ENCODE measurements around the gene DSCAML1. TPM values are rescaled to one million over a fixed set of nuclear protein-coding genes. Genes with fewer than 3 reads are reported as not detected.

The DSCAML1 gene
- total and polyA plus RNA-seq, 7 experiments from 2014 or later = 0.17 to 1.3 (median 0.60) TPM; not detected in 2

DNA sequence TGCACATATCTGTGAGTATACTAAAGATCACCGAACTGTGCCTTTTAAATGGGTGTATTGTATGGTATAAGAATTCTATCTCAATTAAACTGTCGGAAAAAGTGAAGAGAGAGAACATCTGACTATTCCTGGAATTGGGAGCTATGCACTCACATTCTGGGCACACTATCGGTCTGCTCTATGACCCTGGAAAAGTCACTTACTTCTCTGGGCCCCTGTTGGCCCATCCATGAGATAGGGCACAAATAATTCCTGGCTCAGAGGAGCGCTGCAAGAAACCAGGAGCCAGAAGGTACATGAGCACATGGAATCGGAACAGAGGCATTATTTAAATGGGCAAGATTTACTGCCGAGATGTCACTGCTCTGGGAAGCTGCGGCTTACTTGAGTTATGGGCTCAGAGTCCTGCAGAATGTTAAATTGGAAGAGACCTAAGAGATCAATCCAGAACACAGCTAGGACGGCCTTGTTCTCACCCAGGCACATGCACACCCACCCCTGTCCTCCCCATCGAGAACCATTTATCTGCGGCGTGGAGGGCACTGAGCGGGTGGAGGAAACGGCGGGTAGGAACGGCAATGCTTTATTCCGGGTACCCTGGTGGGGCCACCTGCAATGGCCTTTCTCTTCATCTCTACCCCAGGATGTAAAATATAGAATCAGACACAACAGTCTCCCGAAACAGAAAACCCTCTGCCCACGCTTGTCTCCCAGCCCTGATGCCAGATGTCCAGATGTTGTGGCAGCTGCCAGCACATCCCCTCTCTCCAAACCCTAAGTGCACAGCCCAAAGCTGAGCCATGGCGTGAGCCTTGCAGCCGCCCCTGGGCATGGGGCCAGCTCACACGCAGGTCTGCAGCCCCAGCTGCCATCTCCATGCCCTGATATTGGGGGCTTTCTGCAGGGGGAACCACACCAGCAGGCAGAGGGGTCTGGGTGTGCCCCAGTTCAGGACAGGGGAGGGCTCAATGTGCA lies 142.4 kb downstream of the DSCAML1 start:
- DNase-seq = no peak
- POLR2A ChIA-PET = no interaction called here
- CTCF ChIA-PET = no interaction called here

DNA sequence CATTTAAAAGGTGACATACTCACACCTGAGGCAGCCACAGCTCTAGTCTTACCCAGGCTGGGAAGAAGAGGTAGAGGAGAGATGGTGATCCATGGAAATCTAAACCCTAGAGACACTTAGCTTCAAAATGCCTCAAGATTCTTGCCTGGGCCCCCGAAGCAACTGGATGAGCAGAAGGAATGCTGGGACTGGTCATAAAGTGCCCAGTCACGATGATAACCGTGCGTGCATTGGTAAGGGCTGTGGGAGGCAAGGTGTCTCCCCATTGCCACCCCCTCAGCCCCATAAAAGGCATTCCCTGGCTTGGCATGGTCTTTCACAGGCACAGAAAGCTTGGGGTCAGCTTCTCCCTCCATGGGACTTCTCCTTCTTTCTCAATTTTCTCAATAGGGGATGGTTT lies 144.5 kb downstream of the DSCAML1 start:
- Mint-ChIP-seq H3K36me3 (no peaks in the 10 kb centered on the region), H3K27me3 (peaks cover 0 to 13% (median 5%) of the 10 kb centered on the region in 5 donors), H3K9me3 (peaks cover 0 to 2% (median 0%) of the 10 kb centered on the region in 11 donors), H3K4me3 (no peak overlapping the region), H3K27ac (no peak overlapping the region), H3K4me1 (peaks cover 0 to 3% (median 0%) of the 10 kb centered on the region in 7 donors)
- H3K4me3 ChIP-seq (ENCODE audit: low read length) = no peak overlapping the region
- H3K27me3 ChIP-seq (ENCODE audit: control insufficient read depth in 2 of 2, insufficient read depth in 2 of 2, low read length in 2 of 2) = no peaks in the 10 kb centered on the region
- POLR2A ChIA-PET = no interaction called here
- ATAC-seq = no peak
- intact Hi-C loops (cut with micrococcal nuclease) = no loop called here
- H3K36me3 ChIP-seq (ENCODE audit: control insufficient read depth in 2 of 3, insufficient read depth in 3 of 3, low read length in 3 of 3) = no peaks in the 10 kb centered on the region
- H3K9me3 ChIP-seq (ENCODE audit: control insufficient read depth in 2 of 3, low read length in 3 of 3) = no peaks in the 10 kb centered on the region
- no peak for DNase-seq
- no peak overlapping the region for H3K27ac ChIP-seq (ENCODE audit: low read depth, low read length)
- CTCF ChIA-PET = no interaction called here
- H3K4me1 ChIP-seq (ENCODE audit: control insufficient read depth in 2 of 2, insufficient read depth in 2 of 2, low read length in 2 of 2) = no peaks in the 10 kb centered on the region

More for the DNA sequence above, 142.4 kb downstream of the DSCAML1 start:
- Histone ChIP-seq H3K27ac (ENCODE audit: low read depth, low read length) (no peak overlapping the region), H3K27me3 (ENCODE audit: control insufficient read depth in 2 of 2, insufficient read depth in 2 of 2, low read length in 2 of 2) (no peaks in the 10 kb centered on the region), H3K36me3 (ENCODE audit: control insufficient read depth in 2 of 3, insufficient read depth in 3 of 3, low read length in 3 of 3) (no peaks in the 10 kb centered on the region), H3K4me3 (ENCODE audit: low read length) (no peak overlapping the region), H3K9me3 (ENCODE audit: control insufficient read depth in 2 of 3, low read length in 3 of 3) (no peaks in the 10 kb centered on the region), H3K4me1 (ENCODE audit: control insufficient read depth in 2 of 2, insufficient read depth in 2 of 2, low read length in 2 of 2) (no peaks in the 10 kb centered on the region)
- no peak overlapping the region for H3K4me3 Mint-ChIP-seq
- no peak overlapping the region for H3K27ac Mint-ChIP-seq
- no peaks in the 10 kb centered on the region for H3K36me3 Mint-ChIP-seq
- ATAC-seq = no peak
- peaks cover 0 to 3% (median 0%) of the 10 kb centered on the region in 7 donors for H3K4me1 Mint-ChIP-seq
- H3K27me3 Mint-ChIP-seq = peaks cover 0 to 13% (median 5%) of the 10 kb centered on the region in 5 donors
- intact Hi-C loops (cut with micrococcal nuclease) = no loop called here
- peaks cover 0 to 2% (median 0%) of the 10 kb centered on the region in 11 donors for H3K9me3 Mint-ChIP-seq

DNA sequence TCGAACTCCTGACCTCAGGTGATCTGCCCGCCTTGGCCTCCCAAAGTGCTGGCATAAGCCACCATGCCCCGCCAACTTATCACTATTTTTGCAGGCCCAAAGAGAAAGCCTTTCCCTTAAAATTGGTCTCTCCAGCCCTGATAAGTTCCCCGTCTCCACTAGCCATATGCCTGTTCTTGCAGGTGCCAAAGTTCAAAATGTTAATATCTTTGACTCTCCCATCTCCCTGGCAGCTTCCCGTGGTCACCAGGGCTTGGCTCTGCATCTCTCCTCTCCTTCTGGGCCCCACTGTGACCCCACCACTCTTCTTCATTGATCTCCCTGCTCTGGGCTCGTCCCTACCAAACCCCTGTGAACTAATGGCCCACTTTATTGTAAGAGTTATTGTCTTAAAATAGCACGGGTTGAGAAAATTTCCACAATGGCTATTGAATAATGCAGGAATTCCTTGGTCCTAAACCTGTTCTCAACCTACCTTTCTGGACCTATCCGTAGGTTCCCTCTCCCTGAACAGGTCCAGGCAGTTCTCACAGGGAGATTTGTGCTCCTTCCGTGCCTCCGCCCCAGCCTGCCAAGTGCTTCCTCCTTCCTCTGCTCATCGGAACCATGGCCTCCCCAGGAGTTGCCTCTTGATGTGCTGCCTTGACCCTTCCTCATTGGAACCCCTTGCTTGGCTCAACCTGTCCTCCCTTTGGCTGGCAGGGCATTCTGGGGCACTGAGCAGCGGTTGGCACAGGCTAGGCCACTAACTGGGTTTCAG lies 147.5 kb downstream of the DSCAML1 start:
- no peak overlapping the region for H3K27ac ChIP-seq (ENCODE audit: low read depth, low read length)
- no peak overlapping the region for H3K4me3 Mint-ChIP-seq
- H3K27me3 Mint-ChIP-seq = peaks cover 0 to 10% (median 2%) of the 10 kb centered on the region in 5 donors
- H3K36me3 Mint-ChIP-seq = no peaks in the 10 kb centered on the region
- H3K27ac Mint-ChIP-seq = peak overlapping the region in 1 of 9 donors; percentile 21
- POLR2A ChIA-PET = no interaction called here
- ATAC-seq (no peak), DNase-seq (no peak)
- H3K4me3 ChIP-seq (ENCODE audit: low read length) = no peak overlapping the region
- CTCF ChIA-PET = no interaction called here
- H3K36me3 ChIP-seq (ENCODE audit: control insufficient read depth in 2 of 3, insufficient read depth in 3 of 3, low read length in 3 of 3) = no peaks in the 10 kb centered on the region
- peaks cover 0 to 3% (median 0%) of the 10 kb centered on the region in 7 donors for H3K4me1 Mint-ChIP-seq
- no peaks in the 10 kb centered on the region for H3K9me3 ChIP-seq (ENCODE audit: control insufficient read depth in 2 of 3, low read length in 3 of 3)
- H3K4me1 ChIP-seq (ENCODE audit: control insufficient read depth in 2 of 2, insufficient read depth in 2 of 2, low read length in 2 of 2) = no peaks in the 10 kb centered on the region
- intact Hi-C loops (cut with micrococcal nuclease) = no loop called here
- no peaks in the 10 kb centered on the region for H3K27me3 ChIP-seq (ENCODE audit: control insufficient read depth in 2 of 2, insufficient read depth in 2 of 2, low read length in 2 of 2)
- H3K9me3 Mint-ChIP-seq = peaks cover 0 to 2% (median 0%) of the 10 kb centered on the region in 11 donors

DNA sequence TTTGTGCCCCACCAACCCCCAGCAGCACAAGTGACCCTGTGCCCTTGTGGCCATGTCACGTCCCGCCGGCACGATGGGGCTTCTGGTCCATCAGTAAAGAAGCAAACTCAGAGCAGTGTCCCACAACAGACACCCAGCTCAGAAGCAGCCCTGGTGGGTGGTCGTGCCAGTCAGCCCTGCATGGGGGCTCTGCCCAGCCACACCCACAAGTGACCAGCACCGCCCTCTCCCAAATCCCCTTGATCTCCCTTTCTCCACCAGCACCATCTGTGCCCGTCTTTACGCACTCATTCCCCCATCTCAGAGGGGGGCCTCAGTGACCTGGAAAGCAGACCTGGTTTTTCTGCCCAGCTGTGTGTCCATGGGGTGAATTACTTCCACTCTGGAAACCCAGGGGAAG lies 149.1 kb downstream of the DSCAML1 start:
- intact Hi-C loops (cut with micrococcal nuclease) = no loop called here
- POLR2A ChIA-PET = no interaction called here
- H3K4me1 ChIP-seq (ENCODE audit: control insufficient read depth in 2 of 2, insufficient read depth in 2 of 2, low read length in 2 of 2) = no peaks in the 10 kb centered on the region
- no peaks in the 10 kb centered on the region for H3K27me3 ChIP-seq (ENCODE audit: control insufficient read depth in 2 of 2, insufficient read depth in 2 of 2, low read length in 2 of 2)
- CTCF ChIA-PET = no interaction called here
- H3K36me3 Mint-ChIP-seq = no peaks in the 10 kb centered on the region
- H3K9me3 Mint-ChIP-seq = peaks cover 0 to 2% (median 0%) of the 10 kb centered on the region in 11 donors
- DNase-seq (no peak), ATAC-seq (no peak)
- H3K27me3 Mint-ChIP-seq = peaks cover 0 to 6% (median 4%) of the 10 kb centered on the region in 5 donors
- H3K36me3 ChIP-seq (ENCODE audit: control insufficient read depth in 2 of 3, insufficient read depth in 3 of 3, low read length in 3 of 3) = no peaks in the 10 kb centered on the region
- H3K27ac Mint-ChIP-seq = no peak overlapping the region
- H3K27ac ChIP-seq (ENCODE audit: low read depth, low read length) = no peak overlapping the region
- H3K4me3 Mint-ChIP-seq = no peak overlapping the region
- no peaks in the 10 kb centered on the region for H3K9me3 ChIP-seq (ENCODE audit: control insufficient read depth in 2 of 3, low read length in 3 of 3)
- H3K4me1 Mint-ChIP-seq = peaks cover 0 to 3% (median 0%) of the 10 kb centered on the region in 7 donors
- H3K4me3 ChIP-seq (ENCODE audit: low read length) = no peak overlapping the region

DNA sequence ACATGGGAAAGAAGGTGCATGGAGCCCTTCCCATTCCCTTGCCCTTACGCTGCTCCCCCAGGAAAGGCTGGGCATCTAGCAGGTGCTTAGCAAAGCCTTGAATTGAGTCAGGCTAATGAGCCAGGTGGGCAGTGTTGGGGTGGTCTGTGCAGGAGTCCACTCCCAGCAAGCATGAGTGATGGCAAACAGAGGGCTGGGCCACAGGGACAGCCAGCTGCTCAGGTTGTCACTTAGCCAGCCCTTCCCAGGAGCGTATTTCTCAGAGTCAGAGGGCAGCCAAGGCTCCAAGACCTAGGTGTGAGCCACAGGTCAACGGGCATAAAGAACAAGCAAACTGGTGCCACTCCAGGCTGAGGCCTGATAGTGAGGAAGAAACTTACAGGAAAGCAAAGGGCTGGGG lies 149.8 kb downstream of the DSCAML1 start:
- H3K9me3 Mint-ChIP-seq = peaks cover 0 to 2% (median 0%) of the 10 kb centered on the region in 11 donors
- DNase-seq = no peak

DNA sequence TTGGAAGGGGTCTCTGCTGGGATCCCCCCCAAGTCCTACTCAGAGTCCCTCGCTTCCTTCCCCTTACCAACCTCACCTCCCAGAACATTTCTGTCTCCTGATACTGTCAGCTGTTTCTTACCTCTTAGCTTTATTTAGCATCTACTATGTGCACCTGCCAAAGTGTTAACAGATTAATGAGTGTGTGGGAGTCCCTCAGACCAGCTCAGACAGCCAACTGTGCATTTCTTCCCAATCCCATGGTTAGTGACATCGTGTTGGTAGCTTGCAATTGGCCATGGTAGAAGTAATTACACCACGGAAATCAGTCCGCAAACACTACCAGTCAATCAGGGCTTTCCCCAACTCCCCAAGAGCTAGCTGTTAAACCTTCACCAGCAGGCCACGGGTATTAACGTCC lies 150.6 kb downstream of the DSCAML1 start:
- Histone ChIP-seq H3K36me3 (ENCODE audit: control insufficient read depth in 2 of 3, insufficient read depth in 3 of 3, low read length in 3 of 3) (no peaks in the 10 kb centered on the region), H3K27me3 (ENCODE audit: control insufficient read depth in 2 of 2, insufficient read depth in 2 of 2, low read length in 2 of 2) (no peaks in the 10 kb centered on the region), H3K27ac (ENCODE audit: low read depth, low read length) (no peak overlapping the region), H3K4me1 (ENCODE audit: control insufficient read depth in 2 of 2, insufficient read depth in 2 of 2, low read length in 2 of 2) (no peaks in the 10 kb centered on the region), H3K9me3 (ENCODE audit: control insufficient read depth in 2 of 3, low read length in 3 of 3) (no peaks in the 10 kb centered on the region), H3K4me3 (ENCODE audit: low read length) (no peak overlapping the region)
- ATAC-seq (no peak), DNase-seq (no peak)
- Mint-ChIP-seq H3K4me1 (peaks cover 0 to 3% (median 0%) of the 10 kb centered on the region in 7 donors), H3K36me3 (no peaks in the 10 kb centered on the region), H3K4me3 (no peak overlapping the region), H3K9me3 (peaks cover 0 to 2% (median 0%) of the 10 kb centered on the region in 11 donors), H3K27ac (no peak overlapping the region), H3K27me3 (peaks cover 0 to 6% (median 4%) of the 10 kb centered on the region in 5 donors)
- POLR2A ChIA-PET = no interaction called here
- CTCF ChIA-PET = no interaction called here
- intact Hi-C loops (cut with micrococcal nuclease) = no loop called here

More for the DNA sequence above, 149.8 kb downstream of the DSCAML1 start:
- Histone ChIP-seq H3K4me1 (ENCODE audit: control insufficient read depth in 2 of 2, insufficient read depth in 2 of 2, low read length in 2 of 2) (no peaks in the 10 kb centered on the region), H3K9me3 (ENCODE audit: control insufficient read depth in 2 of 3, low read length in 3 of 3) (no peaks in the 10 kb centered on the region), H3K36me3 (ENCODE audit: control insufficient read depth in 2 of 3, insufficient read depth in 3 of 3, low read length in 3 of 3) (no peaks in the 10 kb centered on the region), H3K27me3 (ENCODE audit: control insufficient read depth in 2 of 2, insufficient read depth in 2 of 2, low read length in 2 of 2) (no peaks in the 10 kb centered on the region), H3K4me3 (ENCODE audit: low read length) (no peak overlapping the region), H3K27ac (ENCODE audit: low read depth, low read length) (no peak overlapping the region)
- CTCF ChIA-PET = no interaction called here
- no peak overlapping the region for H3K27ac Mint-ChIP-seq
- H3K4me1 Mint-ChIP-seq = peaks cover 0 to 3% (median 0%) of the 10 kb centered on the region in 7 donors
- intact Hi-C loops (cut with micrococcal nuclease) = no loop called here
- no peak for ATAC-seq
- POLR2A ChIA-PET = no interaction called here
- no peaks in the 10 kb centered on the region for H3K36me3 Mint-ChIP-seq
- H3K27me3 Mint-ChIP-seq = peaks cover 0 to 5% (median 3%) of the 10 kb centered on the region in 5 donors
- H3K4me3 Mint-ChIP-seq = no peak overlapping the region
